SH-SY5Y (cell line): ENCODE measurements around the gene THADA.

Source experiments
- GATA2 ChIP-seq: IDR thresholded peaks from 2 replicates; pipeline ENCODE4 v1.6.1; 2011; ENCODE audit warnings: mild to moderate bottlenecking, low read depth, low read length
- GATA3 ChIP-seq: IDR thresholded peaks from 2 replicates; pipeline ENCODE4 v1.6.1; 2011; ENCODE audit warnings: low read depth, mild to moderate bottlenecking, low read length, moderate library complexity

DNA sequence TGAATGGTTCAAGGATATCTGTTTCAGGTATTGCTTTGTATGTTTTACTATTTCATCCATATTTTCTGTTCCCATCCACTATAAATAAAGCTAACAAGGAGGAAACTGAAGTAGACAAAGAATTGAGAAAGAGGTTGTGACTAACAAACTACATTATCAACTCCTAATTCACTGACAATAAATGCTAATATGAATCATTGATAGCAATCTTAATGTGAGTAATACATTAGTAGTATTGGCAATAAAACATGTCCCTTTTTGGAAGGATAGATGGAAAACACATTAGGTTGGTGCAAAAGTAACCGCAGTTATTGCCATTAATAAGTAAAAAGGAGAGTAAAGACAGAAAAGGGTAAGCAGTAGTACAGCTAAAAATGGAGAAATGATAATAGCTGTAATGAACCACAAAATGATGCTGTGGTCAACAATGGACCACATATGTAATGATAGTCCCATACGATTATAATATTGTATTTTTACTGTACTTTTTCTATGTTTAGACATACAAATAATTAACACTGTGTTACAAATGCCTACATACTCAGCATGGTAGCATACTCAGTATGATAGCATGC lies 104.7 kb downstream of the THADA start:
- no peak for TF ChIP-seq GATA2
- TF ChIP-seq GATA3, result no peak
